Measurements from ENCODE around the gene NEK9. TPM values are rescaled to one million over a fixed set of nuclear protein-coding genes. Genes with fewer than 3 reads are reported as not detected.

The NEK9 gene
- total RNA-seq, 1 experiment from 2014 or later = 50.8 TPM

- no peak for TF ChIP-seq ZNF263 (CRISPR knock-in tag; IDR thresholded peaks at IDR 0.05; ENCODE audit: low read depth)
Observed at GRCh38 chr14:75098682-75099081, 28.2 kb downstream of the NEK9 start (continued).

- ChIA-PET CTCF (no interaction called here), POLR2A (no interaction called here)
- no peak for TF ChIP-seq ZSCAN18 (CRISPR knock-in tag; IDR thresholded peaks at IDR 0.05)
- Mint-ChIP-seq H3K9me3 (no peaks in the 10 kb centered on the region), H3K36me3 (peaks cover 61% of the 10 kb centered on the region), H3K27ac (no peak overlapping the region), H3K4me3 (no peak overlapping the region), H3K27me3 (ENCODE audit: low read depth) (no peaks in the 10 kb centered on the region), H3K4me1 (no peaks in the 10 kb centered on the region)
- DNase-seq (ENCODE audit: low spot score) (no peak), ATAC-seq (no peak)
Observed at GRCh38 chr14:75098212-75098611, 28.6 kb downstream of the NEK9 start.

- H3K36me3 Mint-ChIP-seq = peaks cover 61% of the 10 kb centered on the region
- H3K4me1 Mint-ChIP-seq = peaks cover 6% of the 10 kb centered on the region
- CTCF ChIA-PET = no interaction called here
- H3K27me3 Mint-ChIP-seq (ENCODE audit: low read depth) = no peaks in the 10 kb centered on the region
- no peaks in the 10 kb centered on the region for H3K9me3 Mint-ChIP-seq
- no peak overlapping the region for H3K4me3 Mint-ChIP-seq
- POLR2A ChIA-PET = no interaction called here
- TF ChIP-seq HMGA2 (CRISPR knock-in tag; IDR thresholded peaks at IDR 0.05) (no peak), SP1 (CRISPR knock-in tag; conservative IDR thresholded peaks at IDR 0.05) (no peak), KAT7 (CRISPR knock-in tag; IDR thresholded peaks at IDR 0.05; ENCODE audit: borderline replicate concordance) (no peak), OVOL2 (CRISPR knock-in tag; IDR thresholded peaks at IDR 0.05; ENCODE audit: borderline replicate concordance) (no peak), CDX4 (CRISPR knock-in tag; IDR thresholded peaks at IDR 0.05; ENCODE audit: borderline replicate concordance) (no peak), RORB (CRISPR knock-in tag; IDR thresholded peaks at IDR 0.05) (no peak), ZNF423 (CRISPR knock-in tag; IDR thresholded peaks at IDR 0.05) (no peak), MYBL2 (CRISPR knock-in tag; IDR thresholded peaks at IDR 0.05) (no peak), IRF1 (CRISPR knock-in tag; IDR thresholded peaks at IDR 0.05) (no peak), PRDM15 (CRISPR knock-in tag; IDR thresholded peaks at IDR 0.05) (no peak), FOXP1 (CRISPR knock-in tag; IDR thresholded peaks at IDR 0.05; ENCODE audit: borderline replicate concordance) (no peak), FOXK1 (CRISPR knock-in tag; IDR thresholded peaks at IDR 0.05) (no peak), ZNF416 (CRISPR knock-in tag; IDR thresholded peaks at IDR 0.05) (no peak), HMGXB4 (CRISPR knock-in tag; IDR thresholded peaks at IDR 0.05) (no peak), ATF1 (CRISPR knock-in tag; IDR thresholded peaks at IDR 0.05) (no peak), ZBTB43 (CRISPR knock-in tag; IDR thresholded peaks at IDR 0.05) (no peak), ARID4B (CRISPR knock-in tag; IDR thresholded peaks at IDR 0.05; ENCODE audit: borderline replicate concordance) (no peak)
- no peak overlapping the region for H3K27ac Mint-ChIP-seq
- ATAC-seq = no peak
- DNase-seq (ENCODE audit: low spot score) = no peak
Observed at GRCh38 chr14:75096959-75097358, 29.9 kb downstream of the NEK9 start.
